Esophagus squamous epithelium (tissue), 5 donors: ENCODE measurements around the gene TSPAN9. TPM values are rescaled to one million over a fixed set of nuclear protein-coding genes. Genes with fewer than 3 reads are reported as not detected.

Experiments
- DNase-seq: peaks from one replicate; lab custom pipeline; 2025; lab: John Stamatoyannopoulos, UW
- H3K27ac ChIP-seq, 4 donors: fragments of 200-600 bp; sonication (generic); one replicate each; pipeline ENCODE4 v1.5.1; 2016 to 2019; ENCODE audit warnings: mild to moderate bottlenecking in 1 of 4
- H3K27me3 ChIP-seq, 4 donors: fragments of 200-600 bp; sonication (generic); 1 replicate in 3 of 4; 2 replicates in 1 of 4; pipeline versions ENCODE4 v1.5.1 to v1.6.0; 2017 to 2021; ENCODE audit warnings: antibody characterized with exemption in 1 of 4
- H3K36me3 ChIP-seq, 3 donors: fragments of 200-600 bp; sonication (generic); one replicate each; pipeline ENCODE4 v1.5.1; 2016 to 2019
- H3K4me1 ChIP-seq, 3 donors: fragments of 200-600 bp; sonication (generic); one replicate each; pipeline ENCODE4 v1.5.1; 2017 to 2019
- H3K4me3 ChIP-seq, 4 donors: fragments of 200-600 bp; sonication (generic); 1 replicate in 3 of 4; 2 replicates in 1 of 4; pipeline ENCODE4 v1.5.1; 2016 to 2019; ENCODE audit warnings: mild to moderate bottlenecking in 2 of 4, moderate library complexity in 1 of 4
- H3K9me3 ChIP-seq, 3 donors: fragments of 200-600 bp; sonication (generic); one replicate each; pipeline ENCODE4 v1.5.1; 2016 to 2019
- CTCF ChIP-seq, 6 experiments: fragments of 450-650 bp in 4 of 6; fragments of 200-600 bp in 2 of 6; sonication (generic) in 2 of 6; IDR thresholded peaks; one replicate each; pipeline ENCODE4 v1.5.1; 2016 to 2019; ENCODE audit warnings: antibody characterized with exemption in 6 of 6, mild to moderate bottlenecking in 4 of 6, moderate library complexity in 4 of 6
- POLR2A ChIP-seq, 4 donors: fragments of 450-650 bp; IDR thresholded peaks; one replicate each; pipeline ENCODE4 v1.6.1; 2017; ENCODE audit warnings: antibody characterized with exemption in 4 of 4, mild to moderate bottlenecking in 4 of 4, moderate library complexity in 3 of 4
- WGBS, 2 donors: methylation state at CpG; one replicate each; pipeline ENCODE4 v1.1.5; 2018; 5-methylcytosine and 5-hydroxymethylcytosine counted together
- intact Hi-C: fragments of 100-400 bp; cut with DNase I; formaldehyde crosslinking; loops from one replicate; pipeline ENCODE4 v1.15.0; 2022
- total RNA-seq, 4 donors: library from RNA; depleted of rRNA; stranded (reverse); fragments of >200 nt; gene quantifications; one replicate each; pipeline ENCODE4 v1.1.0, GENCODE V29; 2016
- donor health status: DM: yes; HTN: yes; CAD: no.

TSPAN9 gene
- total RNA-seq, 4 donors from 2014 or later: 10.6 to 23.7 (median 17.6) TPM

DNA sequence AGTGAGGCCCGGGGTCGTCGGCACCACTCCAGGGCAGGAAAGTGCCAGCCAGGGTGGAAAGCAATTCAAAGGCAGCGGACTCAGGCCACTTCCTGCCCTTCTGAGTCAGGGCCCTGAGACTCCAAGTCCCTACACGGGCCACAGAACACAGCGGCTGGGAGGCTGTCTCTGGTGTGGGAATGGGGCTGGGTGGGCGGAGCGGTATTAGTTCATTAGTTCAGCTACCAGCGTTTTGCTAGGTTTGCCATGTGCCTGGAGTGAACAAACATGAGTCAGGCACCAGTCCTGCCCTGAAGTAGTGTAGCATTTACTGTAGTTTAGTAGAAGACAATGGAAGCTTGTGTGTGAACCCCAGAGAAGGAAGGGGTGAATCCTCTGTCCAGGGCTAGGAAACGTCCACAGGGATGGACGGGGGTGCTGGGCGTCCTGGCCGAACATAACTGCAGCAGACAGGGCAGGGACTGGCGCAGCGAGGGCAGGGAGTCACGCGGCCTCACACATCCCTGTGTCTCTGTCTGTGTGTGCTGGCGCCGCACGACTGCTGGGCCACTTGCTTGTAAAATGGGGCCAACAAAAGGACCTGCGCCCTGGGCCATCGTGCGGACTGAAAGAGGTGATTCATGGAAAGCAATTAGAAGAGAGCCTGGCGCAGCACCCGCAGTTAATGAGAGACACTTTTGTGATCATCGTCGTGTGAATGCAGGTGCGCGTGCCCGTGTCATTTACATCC lies 227.4 kb downstream of the TSPAN9 start:
- Histone ChIP-seq H3K4me3 (no peak overlapping the region), H3K27ac (no peak overlapping the region), H3K36me3 (no peaks in the 10 kb centered on the region), H3K9me3 (no peaks in the 10 kb centered on the region), H3K4me1 (peaks cover 6 to 32% (median 27%) of the 10 kb centered on the region in 3 donors), H3K27me3 (peaks cover 0 to 78% (median 0%) of the 10 kb centered on the region in 4 donors)
- intact Hi-C loops: loop anchor here (5.0 to 10.0 kb wide), 2 partner anchors 230 to 498 kb away; no protein-coding TSS in a partner anchor
- no peak for TF ChIP-seq CTCF (IDR thresholded peaks at IDR 0.05)
- TF ChIP-seq POLR2A (IDR thresholded peaks at IDR 0.05): no peak
- DNase-seq: no peak
- WGBS, 2 donors: 48 to 68% methylated on average over 18 to 25 of the region's 30 CpGs

GRCh38 chr12:3305464-3305863 lies 228.3 kb downstream of the TSPAN9 start:
- TF ChIP-seq CTCF (IDR thresholded peaks at IDR 0.05): no peak
- no peak for TF ChIP-seq POLR2A (IDR thresholded peaks at IDR 0.05)
- no peaks in the 10 kb centered on the region for H3K36me3 ChIP-seq
- intact Hi-C loops: loop anchor here (10.0 kb wide), 1 partner anchor 229 kb away; no protein-coding TSS in a partner anchor
- H3K9me3 ChIP-seq: no peaks in the 10 kb centered on the region
- peaks cover 7 to 26% (median 18%) of the 10 kb centered on the region in 3 donors for H3K4me1 ChIP-seq
- WGBS, 2 donors: 87 to 100% methylated on average over 3 to 10 of the region's 12 CpGs
- no peak for DNase-seq
- H3K27me3 ChIP-seq: peaks cover 0 to 86% (median 0%) of the 10 kb centered on the region in 4 donors
- no peak overlapping the region for H3K27ac ChIP-seq
- H3K4me3 ChIP-seq: no peak overlapping the region

- TF ChIP-seq CTCF (IDR thresholded peaks at IDR 0.05): no peak
- no peak for TF ChIP-seq POLR2A (IDR thresholded peaks at IDR 0.05)
- H3K9me3 ChIP-seq: no peaks in the 10 kb centered on the region
- intact Hi-C loops: loop anchor here (10.0 kb wide), 1 partner anchor 229 kb away; no protein-coding TSS in a partner anchor
- no peaks in the 10 kb centered on the region for H3K36me3 ChIP-seq
- peaks cover 8 to 27% (median 14%) of the 10 kb centered on the region in 3 donors for H3K4me1 ChIP-seq
- no peak for DNase-seq
- WGBS, 2 donors: 84 to 96% methylated on average over 11 of the region's 19 CpGs
- no peak overlapping the region for H3K27ac ChIP-seq
- peaks cover 0 to 92% (median 0%) of the 10 kb centered on the region in 4 donors for H3K27me3 ChIP-seq
- H3K4me3 ChIP-seq: no peak overlapping the region
Measured at GRCh38 chr12:3305904-3306619, 228.9 kb downstream of the TSPAN9 start.

DNA sequence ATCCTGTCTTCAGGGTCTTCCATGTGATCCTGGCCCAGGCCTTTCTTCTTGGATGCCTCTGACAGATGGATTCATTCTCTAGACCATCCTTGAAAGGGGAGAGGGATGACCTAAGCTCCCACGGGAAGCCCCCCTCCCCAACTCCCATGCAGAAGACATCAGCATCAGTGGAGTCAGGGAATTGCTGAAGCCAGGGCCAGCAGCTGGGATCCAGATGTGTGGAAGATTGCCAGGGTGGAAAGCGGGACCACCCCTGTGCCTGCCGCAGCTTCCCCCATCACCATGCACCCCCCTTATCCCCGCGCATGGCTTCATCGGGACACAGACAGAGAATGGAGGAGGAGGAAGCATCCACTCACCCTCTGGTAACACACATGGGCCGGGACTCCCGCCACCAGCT lies 230.2 kb downstream of the TSPAN9 start:
- TF ChIP-seq POLR2A (IDR thresholded peaks at IDR 0.05): no peak
- no peak for TF ChIP-seq CTCF (IDR thresholded peaks at IDR 0.05)
- Histone ChIP-seq H3K27ac (no peak overlapping the region), H3K4me1 (peaks cover 8 to 40% (median 25%) of the 10 kb centered on the region in 3 donors), H3K27me3 (peaks cover 0 to 95% (median 0%) of the 10 kb centered on the region in 4 donors), H3K4me3 (no peak overlapping the region), H3K36me3 (no peaks in the 10 kb centered on the region), H3K9me3 (no peaks in the 10 kb centered on the region)
- no peak for DNase-seq
- 60 to 73% methylated on average over 1 to 3 of the region's 8 CpGs for WGBS, 2 donors
- intact Hi-C loops: loop anchor here (10.0 kb wide), 1 partner anchor 227 kb away; no protein-coding TSS in a partner anchor
